BJ (cell line): Measurements from ENCODE around the gene PRDM5. TPM values are rescaled to one million over a fixed set of nuclear protein-coding genes. Genes with fewer than 3 reads are reported as not detected.

ENCODE experiments used
- CTCF ChIA-PET: fragments of 350-600 bp; formaldehyde crosslinking; extraction: SDS; loops from one replicate; lab custom pipeline; 2021; ENCODE audit warnings: antibody characterized with exemption, inconsistent platforms; lab: Yijun Ruan, JAX
- POLR2A ChIA-PET: fragments of 300-600 bp; sonication (Branson Sonifier 250); formaldehyde crosslinking; extraction: SDS; loops from one replicate; lab custom pipeline; 2021; ENCODE audit warnings: antibody characterized with exemption; lab: Charles Lee
- DNase-seq: peaks from one replicate; pipeline ENCODE4 v3.0.0-alpha.2; 2011; ENCODE audit warnings: low read depth
- H3K27me3 ChIP-seq: 2 replicates; pipeline ENCODE4 v1.6.0; 2011; ENCODE audit warnings: low read length; ENCODE audit not compliant: control insufficient read depth, insufficient read depth
- H3K36me3 ChIP-seq: 2 replicates; pipeline ENCODE4 v1.5.1; 2011; ENCODE audit warnings: low read length; ENCODE audit not compliant: control insufficient read depth, insufficient read depth
- H3K4me3 ChIP-seq: 2 replicates; pipeline ENCODE4 v1.5.1; 2011; ENCODE audit warnings: low read depth, mild to moderate bottlenecking, control low read depth, low read length
- polyA plus RNA-seq: library from polyadenylated mRNA; depleted of rRNA; stranded (reverse); fragments of >200 nt; gene quantifications from 2 replicates; pipeline ENCODE4 v1.2.3, GENCODE V29; 2011
- TF ChIP-seq, protein P1 (sequence below): IDR thresholded peaks from 2 replicates; pipeline ENCODE4 v1.5.1; 2011; ENCODE audit warnings: low read depth, mild to moderate bottlenecking, control low read depth, inconsistent platforms, low read length, moderate library complexity; ENCODE audit not compliant: insufficient read depth

PRDM5 gene
- polyA plus RNA-seq, 1 experiment, result 5.3 TPM

DNA sequence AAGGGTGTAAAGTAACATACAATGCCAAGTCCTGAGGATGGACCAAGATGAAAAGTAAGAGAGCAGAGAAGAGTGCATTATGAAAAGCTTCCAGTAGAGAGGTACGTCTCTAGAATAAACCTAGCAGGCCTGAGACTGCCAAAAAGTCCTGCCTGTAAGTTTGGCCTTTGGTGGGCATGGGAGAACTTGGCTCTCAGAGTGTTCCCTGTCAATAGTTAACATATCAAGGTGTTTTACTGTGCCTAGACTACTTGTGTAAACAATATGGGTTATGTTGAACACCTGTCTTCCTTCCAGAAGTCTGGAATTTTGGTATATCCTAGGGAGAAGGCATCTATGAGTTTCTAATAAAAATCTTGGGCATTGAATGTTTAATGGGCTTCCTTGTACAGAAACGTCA is 60.1 kb downstream of the PRDM5 start:
- CTCF ChIA-PET, result no interaction called here
- no peak for DNase-seq

DNA sequence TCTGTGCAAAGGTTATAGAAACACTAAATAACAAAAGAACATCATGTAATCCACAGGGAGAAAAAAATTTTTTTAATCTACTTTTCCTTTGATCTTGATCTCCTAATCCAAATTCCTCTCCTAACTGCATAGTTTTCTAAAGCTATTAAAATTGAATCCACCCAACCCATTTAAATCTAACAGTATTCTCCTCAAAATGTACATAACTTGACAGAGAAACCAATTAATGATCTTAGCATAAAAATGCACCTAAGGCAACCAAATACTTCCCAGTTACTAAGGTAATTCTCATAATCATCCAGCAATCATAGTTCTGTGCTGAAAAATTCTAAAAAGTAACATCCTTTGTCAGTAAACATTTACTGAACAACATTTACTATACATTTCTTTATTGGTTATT is 60.7 kb downstream of the PRDM5 start:
- no peaks in the 10 kb centered on the region for H3K36me3 ChIP-seq
- no peak for DNase-seq
- no peaks in the 10 kb centered on the region for H3K27me3 ChIP-seq
- POLR2A ChIA-PET, result no interaction called here
- TF ChIP-seq, protein P1, sequence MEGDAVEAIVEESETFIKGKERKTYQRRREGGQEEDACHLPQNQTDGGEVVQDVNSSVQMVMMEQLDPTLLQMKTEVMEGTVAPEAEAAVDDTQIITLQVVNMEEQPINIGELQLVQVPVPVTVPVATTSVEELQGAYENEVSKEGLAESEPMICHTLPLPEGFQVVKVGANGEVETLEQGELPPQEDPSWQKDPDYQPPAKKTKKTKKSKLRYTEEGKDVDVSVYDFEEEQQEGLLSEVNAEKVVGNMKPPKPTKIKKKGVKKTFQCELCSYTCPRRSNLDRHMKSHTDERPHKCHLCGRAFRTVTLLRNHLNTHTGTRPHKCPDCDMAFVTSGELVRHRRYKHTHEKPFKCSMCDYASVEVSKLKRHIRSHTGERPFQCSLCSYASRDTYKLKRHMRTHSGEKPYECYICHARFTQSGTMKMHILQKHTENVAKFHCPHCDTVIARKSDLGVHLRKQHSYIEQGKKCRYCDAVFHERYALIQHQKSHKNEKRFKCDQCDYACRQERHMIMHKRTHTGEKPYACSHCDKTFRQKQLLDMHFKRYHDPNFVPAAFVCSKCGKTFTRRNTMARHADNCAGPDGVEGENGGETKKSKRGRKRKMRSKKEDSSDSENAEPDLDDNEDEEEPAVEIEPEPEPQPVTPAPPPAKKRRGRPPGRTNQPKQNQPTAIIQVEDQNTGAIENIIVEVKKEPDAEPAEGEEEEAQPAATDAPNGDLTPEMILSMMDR, result no peak
- CTCF ChIA-PET, result no interaction called here
- H3K4me3 ChIP-seq, result no peak overlapping the region

More for the DNA sequence above, 60.1 kb downstream of the PRDM5 start:
- TF ChIP-seq, protein P1, result no peak
- POLR2A ChIA-PET, result no interaction called here
- H3K36me3 ChIP-seq, result no peaks in the 10 kb centered on the region
- no peak overlapping the region for H3K4me3 ChIP-seq
- no peaks in the 10 kb centered on the region for H3K27me3 ChIP-seq

DNA sequence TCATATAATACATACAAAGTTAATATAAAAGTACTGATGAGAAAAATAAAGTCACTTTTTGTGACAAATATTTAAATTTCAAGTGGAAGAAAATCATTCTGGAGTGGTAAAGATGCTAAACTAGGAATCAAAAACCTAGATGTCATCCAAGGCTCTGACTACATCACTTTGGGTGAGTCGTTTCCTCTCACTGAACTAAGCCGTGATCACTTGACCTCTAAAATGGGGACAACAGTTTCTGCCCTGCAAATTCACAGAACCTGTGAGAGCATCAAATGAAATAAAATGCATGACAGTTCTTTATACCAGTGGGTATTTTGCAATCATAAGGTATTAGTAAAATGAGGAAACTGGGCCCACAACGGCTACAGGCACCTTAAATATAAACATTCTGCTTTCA is 63.8 kb downstream of the PRDM5 start:
- TF ChIP-seq, protein P1, result no peak
- ChIA-PET POLR2A (no interaction called here), CTCF (interaction anchor here (1.8 to 2.3 kb wide), 2 partner anchors 14 to 15 kb away, joined by 6 to 7 read pairs; no protein-coding TSS in a partner anchor)
- Histone ChIP-seq H3K36me3 (no peaks in the 10 kb centered on the region), H3K4me3 (no peak overlapping the region), H3K27me3 (no peaks in the 10 kb centered on the region)
- no peak for DNase-seq

DNA sequence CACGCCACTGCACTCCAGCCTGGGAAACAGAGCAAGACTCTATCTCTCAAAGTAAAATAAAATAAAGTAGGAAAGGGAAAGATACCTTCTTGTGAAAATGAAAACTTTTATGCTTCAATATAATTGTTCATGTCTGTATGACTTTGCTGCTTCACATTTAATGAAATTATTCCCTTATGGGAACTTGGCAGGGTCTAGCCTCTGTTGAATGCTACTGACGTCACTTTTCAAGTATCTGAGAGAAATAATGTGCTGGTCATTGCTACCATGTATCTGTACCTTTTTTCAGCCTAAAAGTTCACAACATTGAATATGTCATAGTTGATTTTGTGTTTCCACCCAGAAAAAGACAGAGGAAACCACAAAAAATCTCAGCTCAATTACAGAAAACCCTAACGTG is 65.2 kb downstream of the PRDM5 start:
- ChIA-PET CTCF (interaction anchor here (0.9 to 2.3 kb wide), 2 partner anchors 12 to 65 kb away, joined by 3 to 6 read pairs; partner anchors contain the start of gene PRDM5), POLR2A (no interaction called here)
- Histone ChIP-seq H3K27me3 (no peaks in the 10 kb centered on the region), H3K4me3 (no peak overlapping the region), H3K36me3 (no peaks in the 10 kb centered on the region; the same call in 1 of the 2 replicates)
- TF ChIP-seq, protein P1, result no peak
- no peak for DNase-seq

DNA sequence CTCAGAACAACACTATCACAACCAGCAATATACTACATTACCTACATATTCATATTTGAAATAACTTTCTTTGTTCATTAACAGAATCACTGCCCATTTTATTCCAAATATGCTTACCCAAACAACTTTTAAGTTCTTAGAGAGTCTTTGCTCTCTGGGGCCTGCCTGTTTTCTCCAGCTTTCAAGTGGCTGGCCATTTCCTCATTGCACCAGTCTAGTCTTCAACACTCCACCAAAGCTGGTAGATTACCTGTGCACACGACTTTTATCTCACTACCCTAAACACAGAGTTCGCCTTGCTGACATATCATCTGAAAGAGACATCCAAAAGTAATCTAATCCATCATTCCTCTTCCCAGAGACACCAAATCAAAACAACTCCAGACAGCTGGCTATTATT is 66.2 kb downstream of the PRDM5 start:
- ChIA-PET POLR2A (no interaction called here), CTCF (interaction anchor here (2.3 kb wide), 1 partner anchor 11 kb away, joined by 6 read pairs; no protein-coding TSS in a partner anchor)
- no peaks in the 10 kb centered on the region; the same call in 1 of the 2 replicates for H3K36me3 ChIP-seq
- no peaks in the 10 kb centered on the region for H3K27me3 ChIP-seq
- TF ChIP-seq, protein P1, result no peak
- no peak for DNase-seq
- H3K4me3 ChIP-seq, result no peak overlapping the region
